Hepatocyte (in vitro differentiated cells): ENCODE measurements around the gene ERBB2.

ENCODE experiments used
- EZH2 ChIP-seq: fragments of 200-600 bp; sonication (generic); IDR thresholded peaks from 2 replicates; pipeline ENCODE4 v1.6.1; 2016; ENCODE audit warnings: antibody characterized with exemption, mild to moderate bottlenecking, borderline replicate concordance
- TF ChIP-seq, protein P1 (sequence below): fragments of 200-600 bp; sonication (generic); IDR thresholded peaks from 2 replicates; pipeline ENCODE4 v1.5.1; 2016; ENCODE audit warnings: antibody characterized with exemption, mild to moderate bottlenecking; ENCODE audit not compliant: poor library complexity

DNA sequence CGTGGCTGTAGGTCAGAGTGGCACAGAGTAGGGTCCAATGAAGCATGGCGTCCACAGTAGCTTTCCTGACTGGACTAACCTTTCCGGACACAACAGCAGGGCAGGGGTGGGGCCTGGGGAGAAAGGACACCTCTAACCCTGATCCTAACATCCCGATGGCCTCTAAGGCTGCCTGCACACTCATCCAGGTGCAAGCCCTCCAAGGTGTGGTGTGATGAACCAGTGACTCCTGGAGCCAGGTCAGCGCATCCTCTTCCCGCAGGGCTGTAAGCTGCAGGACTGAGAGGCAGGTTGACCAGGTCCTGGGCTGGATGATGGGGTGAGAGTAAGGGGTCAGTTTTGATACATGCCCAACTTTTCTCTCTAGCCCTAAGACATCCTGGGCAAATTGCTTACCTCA lies 3.1 kb upstream of the ERBB2 start:
- no peak for TF ChIP-seq EZH2
- TF ChIP-seq, protein P1, sequence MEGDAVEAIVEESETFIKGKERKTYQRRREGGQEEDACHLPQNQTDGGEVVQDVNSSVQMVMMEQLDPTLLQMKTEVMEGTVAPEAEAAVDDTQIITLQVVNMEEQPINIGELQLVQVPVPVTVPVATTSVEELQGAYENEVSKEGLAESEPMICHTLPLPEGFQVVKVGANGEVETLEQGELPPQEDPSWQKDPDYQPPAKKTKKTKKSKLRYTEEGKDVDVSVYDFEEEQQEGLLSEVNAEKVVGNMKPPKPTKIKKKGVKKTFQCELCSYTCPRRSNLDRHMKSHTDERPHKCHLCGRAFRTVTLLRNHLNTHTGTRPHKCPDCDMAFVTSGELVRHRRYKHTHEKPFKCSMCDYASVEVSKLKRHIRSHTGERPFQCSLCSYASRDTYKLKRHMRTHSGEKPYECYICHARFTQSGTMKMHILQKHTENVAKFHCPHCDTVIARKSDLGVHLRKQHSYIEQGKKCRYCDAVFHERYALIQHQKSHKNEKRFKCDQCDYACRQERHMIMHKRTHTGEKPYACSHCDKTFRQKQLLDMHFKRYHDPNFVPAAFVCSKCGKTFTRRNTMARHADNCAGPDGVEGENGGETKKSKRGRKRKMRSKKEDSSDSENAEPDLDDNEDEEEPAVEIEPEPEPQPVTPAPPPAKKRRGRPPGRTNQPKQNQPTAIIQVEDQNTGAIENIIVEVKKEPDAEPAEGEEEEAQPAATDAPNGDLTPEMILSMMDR, result no peak
